ENCODE measurements around the gene SMIM45.

DNA sequence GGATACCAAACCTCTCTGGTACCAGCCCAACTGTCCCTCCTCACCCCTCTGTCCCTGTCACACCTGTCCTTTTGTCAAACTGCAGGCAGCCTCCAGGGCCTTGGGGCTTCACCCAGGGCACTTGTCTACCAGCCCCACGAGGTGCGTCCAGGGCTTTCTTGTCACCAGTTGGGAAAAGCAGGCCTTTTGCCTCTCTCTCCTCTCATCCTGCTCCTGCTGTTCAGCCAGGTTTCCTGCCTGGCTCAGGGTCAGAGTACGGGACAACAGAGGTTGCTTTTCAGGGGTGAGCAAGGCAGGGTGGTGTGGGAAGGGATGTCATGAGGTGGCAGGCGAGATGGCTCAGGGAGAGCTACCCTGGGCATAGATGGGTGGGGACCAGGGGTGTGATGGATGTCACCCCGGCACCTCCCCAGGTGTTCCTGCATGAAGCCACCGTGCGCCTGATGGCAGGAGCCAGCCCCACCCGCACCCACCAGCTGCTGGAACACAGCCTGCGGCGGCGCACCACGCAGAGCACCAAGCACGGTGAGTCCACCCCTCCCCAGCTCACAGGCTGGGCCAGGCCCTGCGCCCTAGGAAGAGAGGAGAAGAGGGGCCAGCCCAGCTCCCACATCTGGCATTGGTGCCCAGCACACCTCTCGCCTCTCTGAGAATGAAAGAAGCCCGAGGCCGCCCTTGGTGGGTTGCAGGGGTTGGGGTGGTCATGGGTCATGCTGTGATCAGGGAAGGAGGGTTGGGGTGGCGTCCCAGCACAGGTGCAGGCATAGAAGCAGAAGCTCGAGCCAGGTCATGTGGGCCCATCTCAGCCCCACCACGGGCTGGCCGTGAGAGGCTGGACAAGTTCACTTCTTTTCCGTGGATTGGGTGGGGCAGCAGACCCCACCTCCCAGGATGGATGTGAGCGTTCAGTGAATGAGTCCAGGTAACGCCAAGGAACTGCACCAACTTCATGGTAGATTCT is 47.2 kb upstream of the SMIM45 start:
- TF ChIP-seq, protein P1, sequence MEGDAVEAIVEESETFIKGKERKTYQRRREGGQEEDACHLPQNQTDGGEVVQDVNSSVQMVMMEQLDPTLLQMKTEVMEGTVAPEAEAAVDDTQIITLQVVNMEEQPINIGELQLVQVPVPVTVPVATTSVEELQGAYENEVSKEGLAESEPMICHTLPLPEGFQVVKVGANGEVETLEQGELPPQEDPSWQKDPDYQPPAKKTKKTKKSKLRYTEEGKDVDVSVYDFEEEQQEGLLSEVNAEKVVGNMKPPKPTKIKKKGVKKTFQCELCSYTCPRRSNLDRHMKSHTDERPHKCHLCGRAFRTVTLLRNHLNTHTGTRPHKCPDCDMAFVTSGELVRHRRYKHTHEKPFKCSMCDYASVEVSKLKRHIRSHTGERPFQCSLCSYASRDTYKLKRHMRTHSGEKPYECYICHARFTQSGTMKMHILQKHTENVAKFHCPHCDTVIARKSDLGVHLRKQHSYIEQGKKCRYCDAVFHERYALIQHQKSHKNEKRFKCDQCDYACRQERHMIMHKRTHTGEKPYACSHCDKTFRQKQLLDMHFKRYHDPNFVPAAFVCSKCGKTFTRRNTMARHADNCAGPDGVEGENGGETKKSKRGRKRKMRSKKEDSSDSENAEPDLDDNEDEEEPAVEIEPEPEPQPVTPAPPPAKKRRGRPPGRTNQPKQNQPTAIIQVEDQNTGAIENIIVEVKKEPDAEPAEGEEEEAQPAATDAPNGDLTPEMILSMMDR (IDR thresholded peaks at IDR 0.05), result no peak
- TF ChIP-seq POLR2A (IDR thresholded peaks at IDR 0.05), result no peak
